ENCODE results near the gene LCN6.
"Not testable (repeated sequence)": the region's sequence is repeated elsewhere in the genome, so short reads cannot be mapped to it uniquely, and the experiment has no call there.

Gene LCN6

DNA sequence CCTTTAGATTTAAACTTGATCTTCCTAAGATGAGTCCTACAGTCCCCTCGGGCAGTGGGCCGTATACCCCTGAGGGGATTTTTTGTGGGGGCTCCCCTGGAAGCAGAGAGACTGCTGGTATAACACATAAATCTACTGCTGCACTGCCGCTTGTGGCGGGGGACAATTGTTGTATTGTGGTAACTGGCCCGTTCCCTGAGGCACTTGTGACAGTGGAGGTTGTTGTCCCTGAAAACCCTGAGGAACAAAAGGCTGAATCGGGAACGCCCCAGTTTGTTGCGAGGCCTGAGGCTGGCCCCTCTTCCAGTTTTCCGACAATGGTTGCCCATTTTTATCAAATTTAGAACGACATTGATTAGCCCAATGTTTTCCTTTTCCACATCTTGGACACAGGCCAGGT, 38.1 kb upstream of the LCN6 start:
- Histone ChIP-seq H3K4me2 (no peak overlapping the region), H3K4me1 (ENCODE audit: low read depth, poor library complexity, severe bottlenecking) (peaks cover 50% of the 10 kb centered on the region), H3K4me3 (IDR thresholded peaks at IDR 0.05; ENCODE audit: insufficient read depth, low read depth, low read length) (no peak overlapping the region), H2AFZ (ENCODE audit: low read depth) (no peak overlapping the region), H3K36me3 (ENCODE audit: insufficient read depth) (no peaks in the 10 kb centered on the region), H4K20me1 (ENCODE audit: insufficient read depth) (no peaks in the 10 kb centered on the region), H3K27me3 (ENCODE audit: insufficient read depth, low read depth) (peaks cover 18% of the 10 kb centered on the region; the same call in 1 of the 2 replicates), H3K27ac (no peak overlapping the region), H3K9ac (no peak overlapping the region), H3K79me2 (ENCODE audit: insufficient read depth, low read depth) (no peaks in the 10 kb centered on the region)
- TF ChIP-seq, protein P1, sequence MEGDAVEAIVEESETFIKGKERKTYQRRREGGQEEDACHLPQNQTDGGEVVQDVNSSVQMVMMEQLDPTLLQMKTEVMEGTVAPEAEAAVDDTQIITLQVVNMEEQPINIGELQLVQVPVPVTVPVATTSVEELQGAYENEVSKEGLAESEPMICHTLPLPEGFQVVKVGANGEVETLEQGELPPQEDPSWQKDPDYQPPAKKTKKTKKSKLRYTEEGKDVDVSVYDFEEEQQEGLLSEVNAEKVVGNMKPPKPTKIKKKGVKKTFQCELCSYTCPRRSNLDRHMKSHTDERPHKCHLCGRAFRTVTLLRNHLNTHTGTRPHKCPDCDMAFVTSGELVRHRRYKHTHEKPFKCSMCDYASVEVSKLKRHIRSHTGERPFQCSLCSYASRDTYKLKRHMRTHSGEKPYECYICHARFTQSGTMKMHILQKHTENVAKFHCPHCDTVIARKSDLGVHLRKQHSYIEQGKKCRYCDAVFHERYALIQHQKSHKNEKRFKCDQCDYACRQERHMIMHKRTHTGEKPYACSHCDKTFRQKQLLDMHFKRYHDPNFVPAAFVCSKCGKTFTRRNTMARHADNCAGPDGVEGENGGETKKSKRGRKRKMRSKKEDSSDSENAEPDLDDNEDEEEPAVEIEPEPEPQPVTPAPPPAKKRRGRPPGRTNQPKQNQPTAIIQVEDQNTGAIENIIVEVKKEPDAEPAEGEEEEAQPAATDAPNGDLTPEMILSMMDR (conservative IDR thresholded peaks at IDR 0.05; ENCODE audit: low read depth, low read length): no peak

DNA sequence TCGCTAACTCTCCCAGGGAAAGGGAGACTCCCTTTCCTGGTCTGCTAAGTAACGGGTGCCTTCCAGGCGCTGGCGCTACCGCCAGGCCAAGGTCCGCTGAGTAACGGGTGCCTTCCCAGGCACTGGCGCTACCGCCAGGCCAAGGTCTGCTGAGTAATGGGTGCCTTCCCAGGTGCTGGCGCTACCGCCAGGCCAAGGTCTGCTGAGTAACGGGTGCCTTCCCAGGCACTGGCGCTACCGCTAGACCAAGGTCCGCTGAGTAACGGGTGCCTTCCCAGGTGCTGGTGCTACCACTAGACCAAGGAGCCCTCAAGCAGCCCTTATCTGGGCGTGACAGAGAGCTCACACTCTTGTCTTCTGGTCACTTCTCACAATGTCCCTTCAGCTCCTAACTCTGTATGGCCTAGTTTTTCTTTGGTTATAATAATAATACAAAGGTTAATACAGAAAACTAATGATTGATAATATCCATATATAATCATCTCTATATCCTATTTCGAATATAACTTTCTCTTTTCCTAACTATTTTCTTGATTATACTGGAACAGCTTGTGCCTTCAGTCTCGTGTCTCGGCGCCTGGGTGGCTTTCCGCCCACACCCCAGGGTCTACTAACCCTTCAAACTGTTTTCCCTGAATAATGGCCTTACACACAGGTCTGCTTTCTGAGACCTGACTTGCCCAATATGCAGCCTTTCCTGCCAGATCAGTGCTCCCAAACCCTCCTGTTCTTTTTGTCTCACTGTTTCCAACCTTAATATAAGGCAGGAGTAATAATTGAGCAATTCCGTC, 37.4 kb upstream of the LCN6 start:
- H3K9ac ChIP-seq; H3K27ac ChIP-seq; H3K4me3 ChIP-seq (IDR thresholded peaks at IDR 0.05; ENCODE audit: insufficient read depth, low read depth, low read length); H3K36me3 ChIP-seq (ENCODE audit: insufficient read depth); H4K20me1 ChIP-seq (ENCODE audit: insufficient read depth); H2AFZ ChIP-seq (ENCODE audit: low read depth); H3K79me2 ChIP-seq (ENCODE audit: insufficient read depth, low read depth): not testable (repeated sequence)
- Histone ChIP-seq H3K27me3 (ENCODE audit: insufficient read depth, low read depth) (peaks cover 25% of the 10 kb centered on the region; the same call in 1 of the 2 replicates), H3K4me2 (peak overlapping the region; percentile 4; the same call in 1 of the 2 replicates), H3K4me1 (ENCODE audit: low read depth, poor library complexity, severe bottlenecking) (peaks cover 50% of the 10 kb centered on the region)

GRCh38 chr9:136784997-136785361, 36.7 kb upstream of the LCN6 start:
- Histone ChIP-seq H3K4me1 (ENCODE audit: low read depth, poor library complexity, severe bottlenecking) (peaks cover 43% of the 10 kb centered on the region), H3K79me2 (ENCODE audit: insufficient read depth, low read depth) (no peaks in the 10 kb centered on the region), H3K4me3 (IDR thresholded peaks at IDR 0.05; ENCODE audit: insufficient read depth, low read depth, low read length) (no peak overlapping the region), H3K36me3 (ENCODE audit: insufficient read depth) (no peaks in the 10 kb centered on the region), H3K27me3 (ENCODE audit: insufficient read depth, low read depth) (peaks cover 32% of the 10 kb centered on the region; the same call in 1 of the 2 replicates), H2AFZ (ENCODE audit: low read depth) (no peak overlapping the region), H4K20me1 (ENCODE audit: insufficient read depth) (no peaks in the 10 kb centered on the region), H3K9ac (no peak overlapping the region), H3K27ac (no peak overlapping the region), H3K4me2 (peak overlapping the region; percentile 4; the same call in 1 of the 2 replicates)
- TF ChIP-seq, protein P1 (conservative IDR thresholded peaks at IDR 0.05; ENCODE audit: low read depth, low read length): no peak

DNA sequence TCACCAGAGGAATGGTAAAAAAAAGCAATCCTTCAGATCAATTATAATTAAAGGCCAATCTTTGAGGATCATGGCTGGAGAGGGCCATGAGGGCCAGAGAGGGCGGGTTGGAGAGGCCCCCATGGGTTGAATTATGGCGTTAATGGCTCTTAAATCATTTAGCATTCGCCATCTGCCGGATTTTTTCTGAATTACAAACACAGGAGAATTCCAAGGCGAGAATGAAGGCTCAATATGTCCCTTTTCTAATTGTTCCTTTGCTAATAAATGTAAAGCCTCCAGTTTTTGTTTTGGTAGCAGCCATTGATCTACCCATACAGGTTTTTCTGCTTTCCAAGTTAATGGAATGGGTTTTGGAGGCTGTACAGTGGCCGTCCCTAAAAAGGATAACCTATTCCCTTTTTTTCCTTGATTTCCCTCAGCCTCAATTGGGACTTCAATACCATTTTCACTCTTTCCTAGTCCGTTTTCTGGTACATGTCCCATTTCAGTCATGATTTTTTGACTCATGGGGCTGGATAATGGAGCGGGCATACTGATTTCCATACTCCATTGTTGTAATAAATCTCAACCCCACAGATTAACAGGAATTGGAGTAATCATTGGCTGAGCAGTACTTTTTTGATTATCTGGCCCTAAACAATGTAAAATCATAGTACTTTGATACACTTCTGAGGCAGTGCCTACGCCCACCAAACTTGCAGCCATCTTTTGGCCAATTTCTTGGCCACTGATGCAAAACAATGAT, 36.1 kb upstream of the LCN6 start:
- H3K4me2 ChIP-seq: peak overlapping the region; percentile 4; the same call in 1 of the 2 replicates
- no peaks in the 10 kb centered on the region for H3K79me2 ChIP-seq (ENCODE audit: insufficient read depth, low read depth)
- peaks cover 41% of the 10 kb centered on the region for H3K4me1 ChIP-seq (ENCODE audit: low read depth, poor library complexity, severe bottlenecking)
- TF ChIP-seq, protein P1 (conservative IDR thresholded peaks at IDR 0.05; ENCODE audit: low read depth, low read length): peak; percentile 66
- no peaks in the 10 kb centered on the region for H3K36me3 ChIP-seq (ENCODE audit: insufficient read depth)
- no peaks in the 10 kb centered on the region for H4K20me1 ChIP-seq (ENCODE audit: insufficient read depth)
- H3K27me3 ChIP-seq (ENCODE audit: insufficient read depth, low read depth): peaks cover 38% of the 10 kb centered on the region
- no peak overlapping the region for H3K27ac ChIP-seq
- H3K9ac ChIP-seq: no peak overlapping the region
- H2AFZ ChIP-seq (ENCODE audit: low read depth): no peak overlapping the region
- no peak overlapping the region for H3K4me3 ChIP-seq (IDR thresholded peaks at IDR 0.05; ENCODE audit: insufficient read depth, low read depth, low read length)

Measured in KMS-11 (cell line).